Muscle of leg (tissue), 9 donors: Measurements from ENCODE around the gene KCNH5. TPM values are rescaled to one million over a fixed set of nuclear protein-coding genes. Genes with fewer than 3 reads are reported as not detected.

ENCODE experiments used
- polyA plus RNA-seq, 8 donors: library from polyadenylated mRNA; unstranded; fragments of 120-200 nt; gene quantifications; one replicate each; pipeline versions ENCODE4 v1.2.1 to v1.2.3, GENCODE V29; 2013; ENCODE audit warnings: inconsistent platforms in 1 of 8, low replicate concordance in 1 of 8; ENCODE audit not compliant: insufficient read length in 8 of 8, insufficient read depth in 1 of 8
- total RNA-seq: library from RNA; stranded (reverse); fragments of 120-200 nt; gene quantifications from one replicate; pipeline ENCODE4 v1.2.4, GENCODE V29; 2013

The KCNH5 gene
- total and polyA plus RNA-seq, 9 donors = 0.04 to 0.17 (median 0.05) TPM

Other genes starting within 250 kb of the KCNH5 start
- 7.1 TPM for gene RHOJ, start 159.0 kb upstream of the KCNH5 start, total RNA-seq
- gene RHOJ, start 159.0 kb upstream of the KCNH5 start, polyA plus RNA-seq = 10 to 100 TPM; 23.2 to 44.9 (median 28.0) TPM